Ectodermal cell (in vitro differentiated cells): ENCODE measurements around the gene RPS2.

Experiments used
- H3K27ac ChIP-seq: 2 replicates; pipeline ENCODE4 v1.7.0; 2013; ENCODE audit warnings: mild to moderate bottlenecking, low read depth, low read length; ENCODE audit not compliant: insufficient read depth, poor library complexity, severe bottlenecking
- H3K27me3 ChIP-seq: 2 replicates; pipeline ENCODE4 v1.7.0; 2013; ENCODE audit warnings: mild to moderate bottlenecking, low read length; ENCODE audit not compliant: insufficient read depth, control insufficient read depth, poor library complexity, severe bottlenecking
- H3K36me3 ChIP-seq: one replicate; pipeline ENCODE4 v1.7.0; 2013; ENCODE audit warnings: low read length; ENCODE audit not compliant: control insufficient read depth, insufficient read depth
- H3K4me1 ChIP-seq: one replicate; pipeline ENCODE4 v1.7.0; 2013; ENCODE audit warnings: low read length; ENCODE audit not compliant: control insufficient read depth, insufficient read depth
- H3K4me3 ChIP-seq: 2 replicates; pipeline ENCODE4 v1.7.0; 2013; ENCODE audit warnings: low read depth, low read length, control low read depth; ENCODE audit not compliant: insufficient read depth
- H3K9me3 ChIP-seq: 2 replicates; pipeline ENCODE4 v1.7.0; 2013; ENCODE audit warnings: mild to moderate bottlenecking, low read length, moderate library complexity; ENCODE audit not compliant: control insufficient read depth
- WGBS, 2 experiments: methylation state at CpG; one replicate each; pipeline ENCODE4 v1.1.7; 2013; ENCODE audit warnings: missing lambda C conversion rate in 2 of 2; 5-methylcytosine and 5-hydroxymethylcytosine counted together

The RPS2 gene

GRCh38 chr16:1950047-1950446, 14.6 kb downstream of the RPS2 start:
- WGBS, 2 experiments: 89% methylated on average over 7 of the region's 7 CpGs
- Histone ChIP-seq H3K9me3 (no peaks in the 10 kb centered on the region), H3K27ac (no peak overlapping the region), H3K27me3 (no peaks in the 10 kb centered on the region), H3K4me3 (no peak overlapping the region), H3K36me3 (no peaks in the 10 kb centered on the region), H3K4me1 (no peaks in the 10 kb centered on the region)

DNA sequence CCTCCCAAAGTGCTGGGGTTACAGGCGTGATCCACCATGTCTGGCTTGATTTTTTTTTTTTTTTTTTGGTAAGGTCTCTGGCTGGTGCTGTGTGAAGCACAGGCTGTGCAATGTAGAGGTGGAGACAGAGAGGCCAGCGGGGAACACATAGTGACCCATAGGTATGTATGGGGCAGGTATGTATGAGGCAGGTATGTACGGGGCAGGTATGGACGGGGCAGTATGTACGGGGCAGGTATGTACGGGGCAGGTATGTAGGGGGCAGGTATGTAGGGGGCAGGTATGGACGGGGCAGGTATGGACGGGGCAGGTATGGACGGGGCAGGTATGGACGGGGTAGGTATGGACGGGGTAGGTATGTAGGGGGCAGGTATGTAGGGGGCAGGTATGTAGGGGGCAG, 15.1 kb downstream of the RPS2 start:
- WGBS, 2 experiments: 95 to 96% methylated on average over 11 of the region's 11 CpGs
- Histone ChIP-seq H3K27ac (no peak overlapping the region), H3K4me3 (no peak overlapping the region), H3K4me1 (no peaks in the 10 kb centered on the region), H3K36me3 (no peaks in the 10 kb centered on the region), H3K27me3 (no peaks in the 10 kb centered on the region), H3K9me3 (no peaks in the 10 kb centered on the region)

DNA sequence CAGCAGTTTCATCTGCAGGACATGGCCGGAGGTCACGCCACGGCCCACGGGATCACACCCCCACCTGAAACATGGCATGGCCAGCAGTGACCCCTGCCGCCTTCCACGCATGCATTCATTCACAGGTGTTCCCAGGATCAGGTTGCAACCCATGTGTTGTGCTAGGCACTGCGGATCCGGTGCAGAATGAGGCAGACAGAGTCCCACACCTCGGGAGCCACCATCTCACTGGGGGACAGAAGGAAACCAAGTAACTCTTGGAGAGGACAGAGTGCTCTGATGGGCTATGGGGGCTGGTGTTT, 17.3 kb downstream of the RPS2 start:
- WGBS, 2 experiments: 93 to 94% methylated on average over 9 of the region's 9 CpGs
- H3K4me1 ChIP-seq: peaks cover 2% of the 10 kb centered on the region

GRCh38 chr16:1946495-1947368, 17.9 kb downstream of the RPS2 start:
- H3K27ac ChIP-seq: no peak overlapping the region
- H3K4me1 ChIP-seq: peaks cover 5% of the 10 kb centered on the region
- H3K27me3 ChIP-seq: no peaks in the 10 kb centered on the region
- H3K36me3 ChIP-seq: no peaks in the 10 kb centered on the region
- H3K4me3 ChIP-seq: no peak overlapping the region
- 93% methylated on average over 38 of the region's 38 CpGs for WGBS, 2 experiments
- H3K9me3 ChIP-seq: no peaks in the 10 kb centered on the region

More for the DNA sequence above, 17.3 kb downstream of the RPS2 start:
- Histone ChIP-seq H3K27ac (no peak overlapping the region), H3K9me3 (no peaks in the 10 kb centered on the region), H3K4me3 (no peak overlapping the region), H3K27me3 (no peaks in the 10 kb centered on the region), H3K36me3 (no peaks in the 10 kb centered on the region)

DNA sequence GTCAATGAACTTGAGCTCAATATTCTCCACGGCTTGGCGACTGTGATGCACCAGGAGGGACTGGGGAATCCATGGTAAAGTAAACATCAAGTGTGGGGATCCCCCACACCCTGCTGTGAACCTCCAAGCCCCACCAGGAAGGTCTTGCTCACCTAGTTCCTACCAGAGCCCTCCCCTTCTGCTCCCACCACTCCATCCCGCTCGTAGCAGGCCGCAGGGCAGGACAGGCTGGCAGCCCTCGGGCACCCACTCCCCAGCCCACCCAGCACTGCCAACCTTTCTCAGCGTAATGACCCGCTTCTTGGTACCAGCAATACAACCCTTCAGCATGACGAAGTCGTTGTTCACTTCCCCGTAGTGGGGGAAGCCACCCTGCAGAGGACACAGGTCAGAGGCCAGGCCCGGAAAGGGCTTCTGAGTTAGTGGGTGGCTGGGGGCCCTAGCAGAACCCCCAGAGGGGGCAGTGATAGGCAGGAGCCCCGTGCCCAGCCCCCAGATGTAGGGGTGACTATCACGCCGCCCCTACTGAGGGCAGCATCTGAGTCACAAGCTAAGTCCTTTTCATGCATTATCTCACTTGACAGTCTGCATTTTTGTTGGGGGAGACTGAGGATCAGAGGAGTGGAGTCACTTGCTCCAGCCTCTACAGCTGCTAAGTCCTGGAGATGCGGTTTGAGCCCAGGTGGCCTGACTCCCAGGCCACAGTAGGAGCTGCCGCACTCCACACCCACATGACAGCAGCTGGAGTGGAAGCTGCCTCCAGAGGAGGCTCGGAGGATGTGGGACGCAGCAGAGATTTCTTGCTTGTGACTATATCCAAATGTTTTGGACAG, 18.9 kb downstream of the RPS2 start:
- Histone ChIP-seq H3K4me1 (peaks cover 5% of the 10 kb centered on the region), H3K36me3 (no peaks in the 10 kb centered on the region), H3K4me3 (no peak overlapping the region), H3K27me3 (no peaks in the 10 kb centered on the region), H3K9me3 (no peaks in the 10 kb centered on the region), H3K27ac (no peak overlapping the region)
- 93% methylated on average over 19 of the region's 19 CpGs for WGBS, 2 experiments

DNA sequence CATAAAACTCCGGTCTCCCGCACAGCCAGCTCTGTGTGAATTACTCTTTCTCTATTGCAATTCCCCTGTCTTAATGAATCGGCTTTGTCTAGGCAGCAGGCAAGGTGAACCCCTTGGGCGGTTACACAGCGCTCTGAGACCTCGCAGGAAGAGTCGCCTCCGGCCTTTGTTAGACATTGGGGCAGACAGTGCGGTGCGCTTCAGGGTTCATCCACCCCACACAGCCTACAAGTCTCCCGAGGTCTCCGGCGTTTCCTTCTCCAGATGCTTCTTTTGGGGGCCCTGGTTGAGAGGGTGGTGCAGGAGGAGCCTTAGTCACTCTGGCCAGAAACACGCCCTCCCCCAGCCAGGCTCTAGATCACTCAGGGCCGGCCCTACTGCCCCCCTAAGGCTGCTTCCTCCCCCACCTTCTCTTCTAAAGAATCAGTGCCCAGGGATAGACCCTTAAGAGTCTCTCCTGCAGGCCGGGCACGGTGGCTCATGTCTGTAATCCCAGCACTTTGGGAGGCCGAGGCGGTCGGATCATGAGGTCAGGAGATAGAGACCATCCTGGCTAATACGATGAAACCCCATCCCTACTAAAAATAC, 19.9 kb downstream of the RPS2 start:
- WGBS, 2 experiments: 91 to 92% methylated on average over 21 of the region's 21 CpGs
- Histone ChIP-seq H3K36me3 (no peaks in the 10 kb centered on the region), H3K27ac (no peak overlapping the region), H3K4me3 (no peak overlapping the region), H3K4me1 (peaks cover 5% of the 10 kb centered on the region), H3K9me3 (no peaks in the 10 kb centered on the region), H3K27me3 (no peaks in the 10 kb centered on the region)

DNA sequence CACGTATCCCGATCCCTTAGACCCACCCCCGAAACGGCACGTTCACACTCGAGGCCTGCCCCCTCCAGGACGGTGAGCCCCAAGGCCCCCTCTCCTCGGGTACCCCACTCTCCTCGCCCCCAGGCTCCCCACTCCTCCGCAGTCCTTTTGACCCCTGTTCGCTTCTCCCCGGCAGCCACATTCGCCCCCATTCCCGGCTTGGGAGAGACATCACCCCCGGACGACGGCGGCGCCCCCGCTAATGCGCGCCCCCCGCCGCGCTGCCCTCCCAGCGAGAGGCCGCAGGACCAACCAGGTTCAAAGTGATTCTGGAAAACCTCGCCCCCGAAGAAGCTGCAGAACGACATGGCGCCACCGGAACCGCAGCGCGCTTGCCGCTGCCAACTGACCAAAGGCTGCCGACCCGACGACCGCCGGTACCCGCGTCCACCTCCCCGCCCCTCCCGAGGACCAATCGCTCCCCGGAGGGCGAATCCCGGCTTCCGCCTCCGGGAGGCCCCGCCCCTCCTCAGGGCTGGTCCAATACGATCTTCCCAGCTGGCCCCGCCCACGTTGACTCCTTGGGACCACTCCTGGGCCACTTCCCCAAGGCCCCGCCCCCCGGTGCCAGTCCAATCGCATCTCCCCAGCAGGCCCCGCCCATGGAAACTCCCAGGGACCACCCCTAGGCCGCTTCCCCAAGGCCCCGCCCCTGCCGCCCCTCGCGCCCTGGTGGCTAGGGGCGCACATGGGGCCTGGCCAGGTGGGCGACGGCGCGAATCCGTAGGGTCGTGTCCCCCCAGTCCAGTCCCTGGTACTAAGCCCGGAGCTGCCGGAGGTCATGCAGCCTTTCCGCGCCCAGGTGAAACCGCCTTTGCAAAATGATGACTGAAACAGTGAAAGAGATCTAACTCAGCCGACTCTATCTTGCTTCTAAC, 21.6 kb downstream of the RPS2 start, which contains the start of gene MSRB1:
Gene MSRB1, minus strand, starts transcription at position 390 of the 917 bp plus-strand sequence. Its CDS starts 43 bp downstream, at position 347.
- 3 to 4% methylated on average over 76 to 77 of the region's 77 CpGs for WGBS, 2 experiments
- H3K4me3 ChIP-seq: peak within 1 kb of the TSS; percentile 83
- H3K27me3 ChIP-seq: no peaks in the 10 kb centered on the region
- peaks cover 5% of the 10 kb centered on the region for H3K4me1 ChIP-seq
- no peaks in the 10 kb centered on the region for H3K9me3 ChIP-seq
- peaks cover 3% of the 10 kb centered on the region for H3K36me3 ChIP-seq
- H3K27ac ChIP-seq: no peak within 1 kb of the TSS

DNA sequence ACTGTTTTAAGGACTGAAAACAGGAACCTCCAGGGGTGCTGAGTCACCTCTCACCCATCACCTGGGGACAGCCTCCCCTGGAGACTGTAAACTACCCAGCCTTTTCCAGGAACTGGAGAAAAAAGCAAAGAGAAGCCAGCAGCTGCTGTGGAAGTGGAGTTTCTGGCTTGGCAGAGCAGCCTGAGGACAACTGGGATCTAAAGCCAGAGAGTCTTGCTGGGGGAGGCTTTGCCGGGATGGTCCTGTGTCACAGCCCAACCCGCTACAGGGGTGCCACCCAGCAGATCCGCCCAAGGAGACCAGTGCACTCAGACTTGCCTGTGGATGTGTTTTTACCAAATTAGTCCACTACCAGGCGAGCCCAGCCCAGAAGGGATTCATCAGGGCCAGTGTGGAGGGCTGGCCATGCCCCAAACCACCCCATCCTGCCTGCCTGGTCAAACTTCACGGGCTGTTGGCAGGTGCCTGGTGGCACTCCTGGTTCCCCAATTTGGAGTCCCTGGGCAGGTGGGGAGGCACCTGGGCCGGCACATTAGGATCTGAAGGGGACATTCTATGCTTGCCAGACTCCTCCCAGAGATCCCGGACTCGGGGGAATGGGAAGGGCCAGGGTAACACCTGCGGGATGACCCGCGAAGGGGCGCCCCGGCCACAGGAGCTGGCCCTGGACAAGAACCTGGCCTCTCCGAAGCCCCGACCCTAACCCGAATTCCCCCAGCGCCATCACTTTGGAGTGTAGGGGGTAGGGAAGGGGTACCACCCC, 22.4 kb downstream of the RPS2 start:
- H3K27me3 ChIP-seq: no peaks in the 10 kb centered on the region
- H3K9me3 ChIP-seq: no peaks in the 10 kb centered on the region
- H3K27ac ChIP-seq: no peak overlapping the region
- peaks cover 8% of the 10 kb centered on the region for H3K36me3 ChIP-seq
- peak overlapping the region; percentile 83 for H3K4me3 ChIP-seq
- WGBS, 2 experiments: 40% methylated on average over 17 of the region's 17 CpGs
- peaks cover 5% of the 10 kb centered on the region for H3K4me1 ChIP-seq
